GM12892 (cell line): Measurements from ENCODE around the gene GBX1.

Experiments
- POLR2A ChIP-seq: IDR thresholded peaks from 2 replicates; pipeline ENCODE4 v1.6.1; 2011; ENCODE audit warnings: low read depth, low read length, control low read depth
- POLR2AphosphoS5 ChIP-seq: IDR thresholded peaks from 2 replicates; pipeline ENCODE4 v1.6.1; 2011; ENCODE audit warnings: low read depth, low read length, control low read depth
- TAF1 ChIP-seq: IDR thresholded peaks from 2 replicates; pipeline ENCODE4 v1.6.1; 2011; ENCODE audit warnings: low read depth, mild to moderate bottlenecking, control low read depth, low read length, borderline replicate concordance

DNA sequence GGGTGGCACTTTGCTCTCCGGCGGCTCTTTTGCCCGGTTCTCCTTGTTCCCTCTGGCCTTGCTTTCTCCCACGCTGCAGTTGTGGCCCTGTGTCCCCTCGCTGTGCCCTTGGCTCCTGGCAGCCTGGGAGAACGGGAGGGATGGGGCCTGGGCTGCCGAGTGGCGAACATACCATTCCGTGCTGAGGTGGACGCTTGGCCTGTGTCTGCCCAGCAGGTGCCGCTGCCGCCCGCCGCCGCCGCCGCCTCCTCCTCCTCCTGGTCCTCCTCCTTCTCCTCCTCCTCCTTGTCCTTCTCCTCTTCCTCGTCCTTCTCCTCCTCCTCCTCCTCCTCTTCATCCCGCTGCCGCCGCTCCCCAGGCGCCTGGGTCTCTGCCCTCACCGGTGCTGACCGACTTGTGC lies 45.2 kb downstream of the GBX1 start:
- no peak for TF ChIP-seq POLR2A
- TF ChIP-seq TAF1 = no peak
- TF ChIP-seq POLR2AphosphoS5 = no peak
